ENCODE results near the gene CKS1B. TPM values are rescaled to one million over a fixed set of nuclear protein-coding genes. Genes with fewer than 3 reads are reported as not detected.

CKS1B gene
- total RNA-seq, 2 experiments from 2014 or later = 156 TPM

DNA sequence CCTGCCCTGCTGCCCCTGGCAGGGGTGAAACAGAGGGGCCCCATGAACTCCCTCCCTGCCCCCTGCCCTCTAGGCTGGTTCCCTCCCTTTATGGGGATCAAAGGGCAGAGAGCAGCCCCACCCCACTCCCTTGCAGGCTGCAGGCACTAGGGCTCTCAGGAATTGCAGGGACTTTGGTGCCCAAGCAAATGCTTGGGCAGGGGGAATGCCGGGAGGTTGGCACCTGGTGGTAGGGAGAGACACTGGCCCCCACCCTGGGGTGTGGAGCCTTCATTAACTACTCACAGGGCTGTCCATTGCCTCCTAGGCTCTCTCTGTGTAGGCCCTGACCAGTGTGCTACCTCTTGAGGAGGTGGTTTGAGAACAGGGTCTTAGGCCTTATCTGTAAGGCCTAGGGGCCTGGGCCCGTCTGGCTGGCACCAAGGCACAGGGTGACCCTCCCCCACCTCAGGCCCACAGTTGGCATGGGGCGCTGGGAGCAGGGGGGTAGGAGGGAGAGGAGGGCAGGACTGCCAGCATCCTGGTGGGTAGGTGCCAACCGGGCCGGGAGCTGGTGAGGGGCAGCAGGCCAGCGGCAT lies 32.9 kb downstream of the CKS1B start:
- Mint-ChIP-seq H3K4me3 (no peak overlapping the region), H3K4me1 (peaks cover 61% of the 10 kb centered on the region), H3K27ac (no peak overlapping the region)

GRCh38 chr1:155008015-155008941 lies 33.8 kb downstream of the CKS1B start:
- Mint-ChIP-seq H3K4me1 (peaks cover 71% of the 10 kb centered on the region), H3K36me3 (peaks cover 6% of the 10 kb centered on the region), H3K27me3 (peaks cover 3% of the 10 kb centered on the region), H3K4me3 (no peak overlapping the region), H3K27ac (no peak overlapping the region), H3K9me3 (no peaks in the 10 kb centered on the region)
- no peak for DNase-seq

More for the DNA sequence above, 32.9 kb downstream of the CKS1B start:
- Mint-ChIP-seq H3K9me3 (no peaks in the 10 kb centered on the region), H3K36me3 (peaks cover 6% of the 10 kb centered on the region), H3K27me3 (peaks cover 3% of the 10 kb centered on the region)
- DNase-seq = no peak

- DNase-seq = no peak
Measured at GRCh38 chr1:155009221-155009711, 34.8 kb downstream of the CKS1B start.

DNA sequence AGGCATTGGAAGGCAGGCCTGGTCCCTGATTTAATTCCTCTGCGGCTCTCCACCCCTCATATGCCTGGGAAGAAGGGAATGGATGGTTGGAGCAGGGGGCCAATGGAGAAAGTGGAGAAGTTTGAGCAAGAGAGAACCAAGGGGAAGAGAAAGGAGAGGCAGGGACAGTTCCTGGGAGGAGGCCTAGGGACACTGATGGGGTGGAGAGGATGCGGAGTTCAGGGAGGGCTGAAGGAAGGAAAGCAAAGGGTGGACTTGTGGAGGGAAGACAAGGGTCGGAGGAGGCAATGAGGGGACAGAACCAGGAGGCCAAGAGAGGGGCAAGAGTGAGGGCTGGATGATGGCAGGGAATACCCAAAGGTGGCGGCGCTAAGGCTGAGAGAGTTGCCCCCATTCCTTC lies 35.3 kb downstream of the CKS1B start:
- peaks cover 69% of the 10 kb centered on the region for H3K4me1 Mint-ChIP-seq
- H3K9me3 Mint-ChIP-seq = no peaks in the 10 kb centered on the region
- peaks cover 3% of the 10 kb centered on the region for H3K36me3 Mint-ChIP-seq
- DNase-seq = no peak
- H3K27ac Mint-ChIP-seq = peak overlapping the region; percentile 6
- peak overlapping the region; percentile 25 for H3K4me3 Mint-ChIP-seq
- H3K27me3 Mint-ChIP-seq = no peaks in the 10 kb centered on the region

More at GRCh38 chr1:155009221-155009711, 34.8 kb downstream of the CKS1B start:
- Mint-ChIP-seq H3K27me3 (no peaks in the 10 kb centered on the region), H3K9me3 (no peaks in the 10 kb centered on the region), H3K36me3 (peaks cover 3% of the 10 kb centered on the region), H3K4me3 (no peak overlapping the region), H3K27ac (peak overlapping the region; percentile 6), H3K4me1 (peaks cover 72% of the 10 kb centered on the region)

GRCh38 chr1:155010211-155010918 lies 35.9 kb downstream of the CKS1B start:
- peaks cover 65% of the 10 kb centered on the region for H3K4me1 Mint-ChIP-seq
- peak overlapping the region; percentile 25 for H3K4me3 Mint-ChIP-seq
- no peaks in the 10 kb centered on the region for H3K27me3 Mint-ChIP-seq
- no peak for DNase-seq
- H3K27ac Mint-ChIP-seq = peak overlapping the region; percentile 36
- H3K36me3 Mint-ChIP-seq = peaks cover 3% of the 10 kb centered on the region
- H3K9me3 Mint-ChIP-seq = no peaks in the 10 kb centered on the region

- no peak overlapping the region for H3K27ac Mint-ChIP-seq
- DNase-seq = no peak
- H3K4me3 Mint-ChIP-seq = no peak overlapping the region
- H3K36me3 Mint-ChIP-seq = peaks cover 6% of the 10 kb centered on the region
- peaks cover 5% of the 10 kb centered on the region for H3K27me3 Mint-ChIP-seq
- H3K4me1 Mint-ChIP-seq = peaks cover 65% of the 10 kb centered on the region
- H3K9me3 Mint-ChIP-seq = no peaks in the 10 kb centered on the region
Measured at GRCh38 chr1:155011004-155011416, 36.5 kb downstream of the CKS1B start.

DNA sequence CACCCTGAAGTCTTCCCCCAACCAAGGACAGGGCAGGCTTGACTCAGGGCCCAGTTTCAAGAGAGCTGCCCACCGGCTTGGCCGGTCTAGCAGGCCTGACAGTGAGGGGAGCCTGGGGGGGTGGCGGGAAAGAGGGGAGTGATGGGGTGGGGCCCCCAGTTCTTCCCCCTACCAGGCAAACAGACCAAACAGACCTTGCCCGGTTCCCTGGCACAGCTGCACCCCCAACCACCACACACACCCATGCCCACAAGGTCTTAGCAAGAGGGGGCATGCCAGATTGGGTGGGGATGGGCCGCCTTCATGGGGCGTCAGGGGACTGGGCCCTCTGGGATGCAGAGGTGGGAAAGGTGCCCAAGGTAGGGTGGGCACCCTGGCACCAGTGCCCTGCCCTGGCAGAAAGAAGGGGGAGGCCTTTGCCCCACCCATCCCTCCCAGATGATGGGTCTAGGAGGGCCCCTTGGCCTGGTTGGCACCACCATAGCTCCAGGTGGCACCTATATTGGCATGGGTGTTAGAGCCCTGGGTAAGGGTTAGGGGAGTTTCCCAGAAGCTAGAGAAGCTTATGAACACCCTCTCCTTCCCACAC lies 37.0 kb downstream of the CKS1B start:
- peaks cover 65% of the 10 kb centered on the region for H3K4me1 Mint-ChIP-seq
- H3K36me3 Mint-ChIP-seq = peaks cover 4% of the 10 kb centered on the region
- H3K27me3 Mint-ChIP-seq = peaks cover 6% of the 10 kb centered on the region
- no peaks in the 10 kb centered on the region for H3K9me3 Mint-ChIP-seq
- H3K27ac Mint-ChIP-seq = no peak overlapping the region
- DNase-seq = no peak
- no peak overlapping the region for H3K4me3 Mint-ChIP-seq

DNA sequence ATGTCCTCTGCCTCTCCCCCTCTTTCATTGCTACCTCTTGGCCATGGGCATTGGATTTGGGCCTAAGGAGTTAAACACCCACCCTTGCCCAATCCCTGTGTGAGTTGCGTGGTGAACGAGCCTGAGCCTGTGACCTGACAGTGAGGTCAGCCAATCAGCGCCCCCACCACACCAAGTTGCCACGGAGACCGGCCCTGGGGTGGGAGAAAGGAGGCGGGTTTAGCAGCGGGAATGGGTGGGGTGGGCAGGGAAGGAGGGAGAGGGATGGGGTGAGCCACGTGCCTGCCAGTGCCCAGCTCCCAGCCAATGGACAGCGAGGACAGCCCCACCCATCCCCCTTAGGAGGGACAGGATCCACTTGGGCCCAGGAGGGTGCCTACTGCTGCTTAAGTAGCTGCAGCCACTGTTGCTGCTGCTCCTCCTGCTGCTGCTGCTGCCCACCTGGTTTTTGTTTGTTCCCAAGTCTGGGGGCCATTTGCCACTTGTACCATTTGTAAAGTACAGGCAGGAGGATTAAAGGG lies 37.6 kb downstream of the CKS1B start:
- H3K27me3 Mint-ChIP-seq = peaks cover 6% of the 10 kb centered on the region
- H3K4me1 Mint-ChIP-seq = peaks cover 64% of the 10 kb centered on the region
- no peak overlapping the region for H3K4me3 Mint-ChIP-seq
- DNase-seq = no peak
- peaks cover 4% of the 10 kb centered on the region for H3K36me3 Mint-ChIP-seq
- no peak overlapping the region for H3K27ac Mint-ChIP-seq
- no peaks in the 10 kb centered on the region for H3K9me3 Mint-ChIP-seq

DNA sequence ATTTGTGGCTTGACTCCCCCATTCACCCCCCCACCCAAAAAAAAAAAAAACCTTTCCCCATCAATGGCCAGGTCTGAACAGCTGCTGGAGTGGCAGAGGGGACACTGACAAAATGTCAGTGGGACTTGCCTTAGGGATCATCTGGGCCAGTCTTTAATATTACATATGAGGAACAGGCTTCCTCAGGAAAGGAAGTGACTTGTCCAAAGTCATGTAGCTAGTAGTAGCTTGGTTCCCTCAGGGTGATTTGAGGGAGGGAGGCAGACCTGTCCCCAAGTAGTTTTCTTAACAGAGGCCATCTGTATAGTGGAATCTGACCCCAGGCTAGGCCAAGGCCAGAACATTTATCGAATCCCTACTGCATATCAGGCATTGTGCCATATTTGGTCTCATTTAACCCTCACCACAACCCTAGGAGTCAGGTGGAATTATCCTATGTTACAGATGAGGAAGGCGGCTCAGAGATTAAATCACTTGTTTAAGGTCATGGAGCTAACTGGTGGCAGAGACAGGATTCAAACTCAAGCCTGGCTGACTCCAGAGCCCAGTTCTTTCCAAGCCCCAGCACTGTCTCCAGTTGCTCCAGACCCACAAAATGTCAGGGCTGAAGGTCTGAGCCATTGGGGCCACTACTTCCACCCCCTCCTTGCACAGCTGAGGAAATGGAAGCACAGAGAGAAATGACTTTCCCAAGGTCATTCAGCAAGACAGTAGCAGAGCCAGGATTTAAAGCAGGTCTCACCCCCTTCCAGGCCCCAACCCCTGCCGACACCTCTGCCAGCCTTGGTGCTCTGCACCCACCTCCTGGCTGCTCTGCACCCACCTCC lies 38.5 kb downstream of the CKS1B start:
- Mint-ChIP-seq H3K36me3 (peaks cover 4% of the 10 kb centered on the region), H3K27ac (no peak overlapping the region), H3K27me3 (peaks cover 6% of the 10 kb centered on the region), H3K4me3 (no peak overlapping the region), H3K9me3 (no peaks in the 10 kb centered on the region), H3K4me1 (peaks cover 66% of the 10 kb centered on the region)
- DNase-seq = no peak

- H3K36me3 Mint-ChIP-seq = peaks cover 4% of the 10 kb centered on the region
- H3K4me3 Mint-ChIP-seq = no peak overlapping the region
- no peak for DNase-seq
- H3K27ac Mint-ChIP-seq = no peak overlapping the region
- no peaks in the 10 kb centered on the region for H3K9me3 Mint-ChIP-seq
- H3K27me3 Mint-ChIP-seq = peaks cover 6% of the 10 kb centered on the region
- peaks cover 62% of the 10 kb centered on the region for H3K4me1 Mint-ChIP-seq
Measured at GRCh38 chr1:155013632-155014031, 39.2 kb downstream of the CKS1B start.

DNA sequence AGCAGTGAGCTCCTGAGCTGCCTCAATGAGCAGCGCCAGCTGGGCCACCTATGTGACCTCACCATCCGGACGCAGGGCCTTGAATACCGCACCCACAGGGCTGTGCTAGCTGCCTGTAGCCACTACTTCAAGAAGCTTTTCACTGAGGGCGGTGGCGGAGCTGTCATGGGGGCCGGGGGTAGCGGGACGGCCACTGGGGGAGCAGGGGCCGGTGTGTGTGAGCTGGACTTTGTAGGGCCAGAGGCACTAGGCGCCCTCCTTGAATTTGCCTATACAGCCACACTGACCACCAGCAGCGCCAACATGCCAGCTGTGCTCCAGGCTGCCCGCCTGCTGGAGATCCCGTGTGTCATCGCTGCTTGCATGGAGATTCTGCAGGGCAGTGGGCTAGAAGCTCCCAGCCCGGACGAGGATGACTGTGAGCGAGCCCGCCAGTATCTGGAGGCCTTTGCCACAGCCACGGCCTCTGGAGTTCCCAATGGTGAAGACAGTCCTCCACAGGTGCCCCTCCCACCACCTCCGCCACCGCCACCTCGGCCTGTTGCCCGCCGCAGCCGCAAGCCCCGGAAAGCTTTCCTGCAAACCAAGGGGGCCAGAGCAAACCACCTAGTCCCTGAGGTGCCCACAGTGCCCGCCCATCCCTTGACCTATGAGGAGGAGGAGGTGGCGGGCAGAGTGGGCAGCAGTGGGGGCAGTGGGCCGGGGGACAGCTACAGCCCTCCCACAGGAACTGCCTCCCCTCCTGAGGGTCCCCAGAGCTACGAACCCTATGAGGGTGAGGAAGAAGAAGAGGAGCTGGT lies 40.4 kb downstream of the CKS1B start:
- peaks cover 4% of the 10 kb centered on the region for H3K36me3 Mint-ChIP-seq
- no peak overlapping the region for H3K4me3 Mint-ChIP-seq
- no peak overlapping the region for H3K27ac Mint-ChIP-seq

DNA sequence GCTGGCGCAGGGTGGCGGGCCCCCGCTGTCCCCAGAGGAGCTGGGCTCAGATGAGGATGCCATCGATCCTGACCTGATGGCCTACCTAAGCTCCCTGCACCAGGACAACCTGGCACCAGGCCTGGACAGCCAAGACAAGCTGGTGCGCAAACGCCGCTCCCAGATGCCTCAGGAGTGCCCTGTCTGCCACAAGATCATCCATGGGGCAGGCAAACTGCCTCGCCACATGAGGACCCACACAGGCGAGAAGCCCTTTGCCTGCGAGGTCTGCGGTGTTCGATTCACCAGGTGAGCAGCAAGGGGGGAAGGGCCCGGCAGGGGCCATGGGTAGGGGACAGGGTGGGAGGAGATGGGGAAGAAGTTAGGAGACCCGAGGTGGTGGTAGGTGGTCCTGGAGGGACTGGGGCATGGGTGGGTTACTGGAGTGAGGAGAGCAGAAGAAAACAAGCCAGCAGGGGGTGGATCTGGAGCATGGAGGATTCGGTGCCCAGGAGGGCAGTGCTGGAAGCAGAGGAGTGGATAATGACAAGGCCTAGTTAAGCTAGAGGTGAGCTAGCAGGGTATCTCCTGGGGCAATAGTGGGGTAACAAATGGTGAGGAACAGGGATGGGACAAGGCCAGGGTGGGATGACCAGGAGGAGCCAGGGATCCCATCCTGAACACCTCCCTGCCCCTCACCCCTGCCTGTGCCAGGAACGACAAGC lies 41.2 kb downstream of the CKS1B start:
- H3K4me3 Mint-ChIP-seq = no peak overlapping the region
- DNase-seq = no peak

More for the DNA sequence above, 40.4 kb downstream of the CKS1B start:
- Mint-ChIP-seq H3K4me1 (peaks cover 54% of the 10 kb centered on the region), H3K9me3 (no peaks in the 10 kb centered on the region), H3K27me3 (peaks cover 6% of the 10 kb centered on the region)
- no peak for DNase-seq

More for the DNA sequence above, 41.2 kb downstream of the CKS1B start:
- peaks cover 6% of the 10 kb centered on the region for H3K27me3 Mint-ChIP-seq
- H3K36me3 Mint-ChIP-seq = peaks cover 4% of the 10 kb centered on the region
- no peak overlapping the region for H3K27ac Mint-ChIP-seq
- H3K9me3 Mint-ChIP-seq = no peaks in the 10 kb centered on the region
- H3K4me1 Mint-ChIP-seq = peaks cover 46% of the 10 kb centered on the region

All from activated naive CD8-positive, alpha-beta T cell treated with anti-CD3 and anti-CD28 coated beads for 36 hours (primary cell).